Adrenal gland (tissue), 12 donors: ENCODE measurements around the gene CAMK2D. TPM values are rescaled to one million over a fixed set of nuclear protein-coding genes. Genes with fewer than 3 reads are reported as not detected.
A peak's percentile ranks its signal among the peaks of the same experiment; 100 is the strongest.

Source experiments
- DNase-seq, 7 donors: peaks; one replicate each; pipeline ENCODE4 v3.0.0-alpha.2; 2019 to 2020
- H3K27ac ChIP-seq, 5 donors: fragments of 200-600 bp; sonication (generic) in 4 of 5; 1 replicate in 3 of 5; 2 replicates in 2 of 5; pipeline versions ENCODE4 v1.5.1 to v1.8.0; 2016 to 2020; ENCODE audit warnings: mild to moderate bottlenecking in 1 of 5
- H3K27me3 ChIP-seq: fragments of 200-600 bp; 2 replicates; pipeline ENCODE4 v1.8.0; 2021
- H3K36me3 ChIP-seq, 2 donors: fragments of 200-600 bp; replicated peaks in 1 of 2; 1 replicate in 1 of 2; 2 replicates in 1 of 2; pipeline versions ENCODE4 v1.5.1 to v1.8.0; 2018 to 2022
- H3K4me1 ChIP-seq, 2 donors: fragments of 200-600 bp; replicated peaks in 1 of 2; 1 replicate in 1 of 2; 2 replicates in 1 of 2; pipeline versions ENCODE4 v1.5.1 to v1.8.0; 2018 to 2021
- H3K4me3 ChIP-seq, 4 donors: fragments of 200-600 bp; sonication (generic) in 3 of 4; one replicate each; pipeline ENCODE4 v1.5.1; 2016 to 2018
- H3K9me3 ChIP-seq, 3 donors: fragments of 200-600 bp; sonication (generic) in 1 of 3; replicated peaks in 1 of 3; 1 replicate in 2 of 3; 2 replicates in 1 of 3; pipeline versions ENCODE4 v1.5.1 to v1.8.0; 2016 to 2021
- CTCF ChIP-seq, 6 experiments: fragments of 450-650 bp in 4 of 6; fragments of 200-600 bp in 2 of 6; sonication (generic) in 1 of 6; IDR thresholded peaks; 1 replicate in 5 of 6; 2 replicates in 1 of 6; pipeline versions ENCODE4 v1.5.1 to v1.8.0; 2016 to 2021; ENCODE audit warnings: antibody characterized with exemption in 6 of 6, mild to moderate bottlenecking in 2 of 6, moderate library complexity in 1 of 6
- POLR2A ChIP-seq, 2 donors: fragments of 450-650 bp; IDR thresholded peaks; one replicate each; pipeline ENCODE4 v1.6.1; 2017; ENCODE audit warnings: antibody characterized with exemption in 2 of 2, mild to moderate bottlenecking in 2 of 2, moderate library complexity in 1 of 2
- WGBS, 4 donors: extraction: QIAGEN DNeasy Blood & Tissue Kit in 2 of 4; methylation state at CpG; one replicate each; pipeline versions ENCODE4 v1.1.5 to v1.1.7; 2013 to 2017; 5-methylcytosine and 5-hydroxymethylcytosine counted together
- intact Hi-C, 2 donors: fragments of 100-400 bp; cut with DNase I; formaldehyde crosslinking; loops; one replicate each; pipeline versions ENCODE4 v1.14.1 to v1.15.0; 2022 to 2023
- polyA plus RNA-seq, 3 donors: library from polyadenylated mRNA; stranded (reverse); fragments of 200-250 nt in 2 of 3; fragments of 350-450 nt in 1 of 3; fragmentation: Illumina TruSeq in 1 of 3; extraction: RNeasy Lipid Tissue Mini Kit (QIAGEN cat#74804) in 1 of 3; gene quantifications; one replicate each; pipeline ENCODE4 v1.2.3, GENCODE V29; 2013 to 2014
- total RNA-seq, 9 donors: library from RNA; depleted of rRNA in 4 of 9; stranded (reverse); fragments of >200 nt in 4 of 9; fragments of 120-200 nt in 1 of 9; fragmentation: NEBNext Ultra II Directional in 1 of 9; extraction: Animal tissue kit (Norgen Biotek cat#: 25700) in 1 of 9; gene quantifications; one replicate each; pipeline versions ENCODE4 v1.1.0 to v1.2.4, GENCODE V29; 2013 to 2023
- donor health status: healthy with polysubstance abuse.
- donor health status: Bipolar disorder and iron deficiency.
- donor health status: DM: yes; HTN: yes; CAD: no.
- donor health status: DM: no; HTN: no; CAD: no.
- donor health status: DM: no; HTN: no; CAD: no.
- donor health status: DM: yes; HTN: yes; CAD: no.

Gene CAMK2D
- total and polyA plus RNA-seq, 12 donors, result 7.6 to 83.9 (median 33.6) TPM

- intact Hi-C loops, result no loop called here
- H3K9me3 ChIP-seq, result no peaks in the 10 kb centered on the region
- H3K27me3 ChIP-seq, result no peaks in the 10 kb centered on the region
- H3K4me1 ChIP-seq, result peaks cover 0 to 13% of the 10 kb centered on the region in 2 donors
- peak overlapping the region in 3 of 5 donors; percentile 1 to 53 (median 40) for H3K27ac ChIP-seq
- no peak for TF ChIP-seq CTCF (IDR thresholded peaks at IDR 0.05)
- TF ChIP-seq POLR2A (IDR thresholded peaks at IDR 0.05), result no peak
- H3K36me3 ChIP-seq, result no peaks in the 10 kb centered on the region
- DNase-seq, result peak in 4 of 7 donors; percentile 40 to 62 (median 44)
- H3K4me3 ChIP-seq, result no peak overlapping the region
- WGBS, 4 donors, result 31 to 35% (median 33%) methylated on average over 7 of the region's 7 CpGs
These were observed 325.6 kb downstream of the CAMK2D start for GRCh38 chr4:113435893-113436292.

GRCh38 chr4:113434247-113434587 lies 327.3 kb downstream of the CAMK2D start:
- Histone ChIP-seq H3K27me3 (no peaks in the 10 kb centered on the region), H3K27ac (no peak overlapping the region)

GRCh38 chr4:113433536-113434246 lies 327.8 kb downstream of the CAMK2D start:
- Histone ChIP-seq H3K4me1 (peaks cover 0 to 13% of the 10 kb centered on the region in 2 donors), H3K9me3 (no peaks in the 10 kb centered on the region), H3K4me3 (no peak overlapping the region), H3K27me3 (no peaks in the 10 kb centered on the region), H3K36me3 (no peaks in the 10 kb centered on the region), H3K27ac (no peak overlapping the region)
- TF ChIP-seq CTCF (IDR thresholded peaks at IDR 0.05), result no peak
- intact Hi-C loops, result no loop called here
- DNase-seq, result no peak
- WGBS, 4 donors, result 77 to 86% (median 83%) methylated on average over 4 of the region's 4 CpGs

More at GRCh38 chr4:113434247-113434587, 327.3 kb downstream of the CAMK2D start:
- TF ChIP-seq CTCF (IDR thresholded peaks at IDR 0.05), result no peak
- TF ChIP-seq POLR2A (IDR thresholded peaks at IDR 0.05), result no peak
- Histone ChIP-seq H3K9me3 (no peaks in the 10 kb centered on the region), H3K36me3 (no peaks in the 10 kb centered on the region), H3K4me1 (peaks cover 0 to 13% of the 10 kb centered on the region in 2 donors), H3K4me3 (no peak overlapping the region)
- no peak for DNase-seq
- 59 to 68% (median 61%) methylated on average over 3 of the region's 3 CpGs for WGBS, 4 donors
- intact Hi-C loops, result no loop called here

- no peak for DNase-seq
- 84 to 97% (median 94%) methylated on average over 1 of the region's 1 CpG for WGBS, 4 donors
- Histone ChIP-seq H3K4me1 (peaks cover 0 to 13% of the 10 kb centered on the region in 2 donors), H3K36me3 (no peaks in the 10 kb centered on the region), H3K27ac (no peak overlapping the region), H3K9me3 (no peaks in the 10 kb centered on the region), H3K27me3 (no peaks in the 10 kb centered on the region), H3K4me3 (no peak overlapping the region)
- TF ChIP-seq CTCF (IDR thresholded peaks at IDR 0.05) (no peak), POLR2A (IDR thresholded peaks at IDR 0.05) (no peak)
- intact Hi-C loops, result no loop called here
These were observed 328.4 kb downstream of the CAMK2D start for GRCh38 chr4:113433116-113433515.
